NB4 (cell line): ENCODE results near the gene NXPE1.

ENCODE experiments used
- CTCF ChIP-seq: IDR thresholded peaks from one replicate; pipeline ENCODE4 v1.5.1; 2012; ENCODE audit warnings: low read depth, low read length
- POLR2A ChIP-seq: IDR thresholded peaks from 2 replicates; pipeline ENCODE4 v1.6.1; 2011; ENCODE audit warnings: mild to moderate bottlenecking; ENCODE audit not compliant: insufficient read length; ENCODE audit errors: extremely low read depth
- TF ChIP-seq, protein P1 (sequence below): IDR thresholded peaks from 2 replicates; pipeline ENCODE4 v1.6.1; 2011; ENCODE audit warnings: low read depth, low read length

DNA sequence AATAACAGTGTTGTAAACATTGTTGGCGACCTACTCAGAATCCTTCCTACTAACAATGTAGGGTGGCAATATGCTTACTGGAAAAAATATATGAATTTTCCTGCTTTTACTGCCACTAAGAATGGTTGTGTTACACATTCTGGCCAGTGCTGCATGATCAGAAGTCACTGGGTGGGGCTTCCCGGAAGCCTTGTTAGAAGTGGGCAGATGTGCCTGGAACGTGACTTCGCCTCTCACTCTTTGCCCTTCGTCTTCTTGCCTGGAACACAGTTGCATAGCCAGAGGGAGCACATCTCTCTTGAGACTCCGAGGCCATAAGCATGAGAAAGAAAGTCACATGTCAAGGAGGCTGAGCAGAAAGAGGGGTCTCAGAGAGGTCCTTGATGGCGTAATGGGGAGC, 48.6 kb downstream of the NXPE1 start:
- TF ChIP-seq CTCF = no peak
- TF ChIP-seq POLR2A = no peak
- TF ChIP-seq, protein P1, sequence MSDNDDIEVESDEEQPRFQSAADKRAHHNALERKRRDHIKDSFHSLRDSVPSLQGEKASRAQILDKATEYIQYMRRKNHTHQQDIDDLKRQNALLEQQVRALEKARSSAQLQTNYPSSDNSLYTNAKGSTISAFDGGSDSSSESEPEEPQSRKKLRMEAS = no peak
